ENCODE results near the gene ABCA4.

DNA sequence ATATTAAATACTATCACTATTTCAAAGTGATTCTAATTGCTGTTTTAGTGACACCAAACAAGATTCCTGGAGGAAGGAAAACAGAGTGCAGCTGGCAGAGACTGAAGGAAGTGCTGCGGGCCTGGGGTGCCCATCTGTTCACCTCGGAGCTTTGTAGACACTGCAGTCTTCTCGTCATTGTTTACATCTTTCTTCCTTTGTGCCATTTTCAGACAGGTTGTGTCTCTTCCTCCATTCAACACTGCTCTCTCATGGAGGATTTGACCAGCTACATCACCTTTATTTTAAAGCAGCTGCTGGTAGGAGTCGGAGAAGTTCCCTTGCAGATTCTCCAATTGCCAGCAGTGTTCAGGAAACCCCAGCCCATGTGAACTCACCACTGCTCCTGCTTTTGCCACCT lies 37.3 kb downstream of the ABCA4 start:
- TF ChIP-seq CTCF (conservative IDR thresholded peaks at IDR 0.05; ENCODE audit: low read length) (no peak), EZH2phosphoT487 (IDR thresholded peaks at IDR 0.05; ENCODE audit: borderline replicate concordance) (no peak)

All from Loucy (cell line).